NB4 (cell line): Measurements from ENCODE around the gene B3GALNT1.

ENCODE experiments used
- DNase-seq: peaks from one replicate; pipeline ENCODE4 v3.0.0; 2010; ENCODE audit warnings: low read depth
- H3K4me3 ChIP-seq: one replicate; pipeline ENCODE4 v1.5.1; 2011; ENCODE audit warnings: mild to moderate bottlenecking, low read depth, low read length, moderate library complexity
- MYC ChIP-seq: IDR thresholded peaks from 2 replicates; pipeline ENCODE4 v1.6.1; 2011; ENCODE audit warnings: low read depth, low read length
- POLR2A ChIP-seq: IDR thresholded peaks from 2 replicates; pipeline ENCODE4 v1.6.1; 2011; ENCODE audit warnings: mild to moderate bottlenecking; ENCODE audit not compliant: insufficient read length; ENCODE audit errors: extremely low read depth
- TF ChIP-seq, protein P1 (sequence below): IDR thresholded peaks from 2 replicates; pipeline ENCODE4 v1.6.1; 2011; ENCODE audit warnings: low read depth, low read length
- TF ChIP-seq, protein P2 (sequence below): IDR thresholded peaks from one replicate; pipeline ENCODE4 v1.5.1; 2012; ENCODE audit warnings: low read depth, low read length

The B3GALNT1 gene

DNA sequence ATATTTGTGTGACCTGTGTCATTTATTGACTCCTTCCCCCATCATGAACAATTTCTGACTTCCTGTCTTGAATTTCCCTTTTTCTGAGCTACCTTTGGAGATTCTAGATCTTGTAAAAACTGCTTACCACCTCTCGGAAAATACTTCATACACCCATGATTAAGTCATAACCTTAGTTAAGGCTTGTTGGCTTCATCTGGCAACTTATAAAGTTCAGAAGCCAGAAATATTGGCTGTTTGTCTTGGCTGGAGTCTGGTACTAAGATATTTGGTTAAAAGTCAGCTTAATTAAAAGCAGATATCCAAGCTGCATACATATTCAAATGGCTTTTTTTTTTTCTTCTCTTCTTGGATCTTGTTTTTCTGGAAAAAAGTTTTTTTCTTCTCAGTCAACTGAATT is 37.3 kb upstream of the B3GALNT1 start:
- H3K4me3 ChIP-seq, result no peak overlapping the region
- TF ChIP-seq, protein P1, sequence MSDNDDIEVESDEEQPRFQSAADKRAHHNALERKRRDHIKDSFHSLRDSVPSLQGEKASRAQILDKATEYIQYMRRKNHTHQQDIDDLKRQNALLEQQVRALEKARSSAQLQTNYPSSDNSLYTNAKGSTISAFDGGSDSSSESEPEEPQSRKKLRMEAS, result no peak
- TF ChIP-seq POLR2A (no peak), MYC (no peak)
- TF ChIP-seq, protein P2, sequence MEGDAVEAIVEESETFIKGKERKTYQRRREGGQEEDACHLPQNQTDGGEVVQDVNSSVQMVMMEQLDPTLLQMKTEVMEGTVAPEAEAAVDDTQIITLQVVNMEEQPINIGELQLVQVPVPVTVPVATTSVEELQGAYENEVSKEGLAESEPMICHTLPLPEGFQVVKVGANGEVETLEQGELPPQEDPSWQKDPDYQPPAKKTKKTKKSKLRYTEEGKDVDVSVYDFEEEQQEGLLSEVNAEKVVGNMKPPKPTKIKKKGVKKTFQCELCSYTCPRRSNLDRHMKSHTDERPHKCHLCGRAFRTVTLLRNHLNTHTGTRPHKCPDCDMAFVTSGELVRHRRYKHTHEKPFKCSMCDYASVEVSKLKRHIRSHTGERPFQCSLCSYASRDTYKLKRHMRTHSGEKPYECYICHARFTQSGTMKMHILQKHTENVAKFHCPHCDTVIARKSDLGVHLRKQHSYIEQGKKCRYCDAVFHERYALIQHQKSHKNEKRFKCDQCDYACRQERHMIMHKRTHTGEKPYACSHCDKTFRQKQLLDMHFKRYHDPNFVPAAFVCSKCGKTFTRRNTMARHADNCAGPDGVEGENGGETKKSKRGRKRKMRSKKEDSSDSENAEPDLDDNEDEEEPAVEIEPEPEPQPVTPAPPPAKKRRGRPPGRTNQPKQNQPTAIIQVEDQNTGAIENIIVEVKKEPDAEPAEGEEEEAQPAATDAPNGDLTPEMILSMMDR, result no peak
- no peak for DNase-seq

DNA sequence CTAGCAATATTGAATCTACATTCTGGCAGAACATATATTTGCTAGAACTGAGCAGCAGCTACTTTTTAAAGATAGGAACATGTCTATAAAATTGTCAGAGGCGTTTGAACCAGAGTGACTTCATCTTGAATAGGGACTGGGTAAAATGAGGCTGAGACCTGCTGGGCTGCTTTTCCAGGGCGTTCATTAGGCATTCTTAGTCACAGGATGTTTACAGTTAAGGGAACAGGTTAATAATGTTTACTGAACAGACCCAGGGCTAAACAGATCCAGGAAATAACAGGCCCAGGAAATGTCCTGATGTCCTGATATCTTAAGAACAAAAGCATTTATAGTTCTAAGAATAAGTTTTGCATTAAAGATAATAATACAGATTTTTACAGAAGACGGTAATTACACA is 34.5 kb upstream of the B3GALNT1 start:
- DNase-seq, result no peak
- TF ChIP-seq POLR2A, result no peak
- TF ChIP-seq MYC, result no peak
- TF ChIP-seq, protein P2, result no peak
- TF ChIP-seq, protein P1, result no peak
- no peak overlapping the region for H3K4me3 ChIP-seq

DNA sequence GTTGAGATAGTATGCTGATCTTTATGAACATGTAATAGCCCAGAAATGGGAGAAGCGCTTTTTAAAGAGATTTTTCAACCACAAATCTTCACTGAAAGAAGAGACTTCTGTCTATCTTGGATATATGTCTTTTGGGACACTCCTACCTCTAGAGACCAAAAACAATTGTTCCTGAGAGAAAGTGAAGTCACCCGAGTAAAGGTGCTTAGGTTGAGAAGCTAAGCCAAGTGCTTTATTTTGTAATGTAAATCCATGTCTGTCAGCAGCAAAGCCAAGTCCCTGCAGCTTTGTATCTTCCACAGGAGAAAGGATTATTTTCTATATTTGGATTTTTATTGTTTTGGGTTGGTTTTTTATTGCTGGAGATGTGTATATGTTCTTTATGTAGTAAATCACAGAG is 32.1 kb upstream of the B3GALNT1 start:
- no peak overlapping the region for H3K4me3 ChIP-seq
- DNase-seq, result no peak
- TF ChIP-seq, protein P1, result no peak
- no peak for TF ChIP-seq MYC
- TF ChIP-seq POLR2A, result no peak
- TF ChIP-seq, protein P2, result no peak

DNA sequence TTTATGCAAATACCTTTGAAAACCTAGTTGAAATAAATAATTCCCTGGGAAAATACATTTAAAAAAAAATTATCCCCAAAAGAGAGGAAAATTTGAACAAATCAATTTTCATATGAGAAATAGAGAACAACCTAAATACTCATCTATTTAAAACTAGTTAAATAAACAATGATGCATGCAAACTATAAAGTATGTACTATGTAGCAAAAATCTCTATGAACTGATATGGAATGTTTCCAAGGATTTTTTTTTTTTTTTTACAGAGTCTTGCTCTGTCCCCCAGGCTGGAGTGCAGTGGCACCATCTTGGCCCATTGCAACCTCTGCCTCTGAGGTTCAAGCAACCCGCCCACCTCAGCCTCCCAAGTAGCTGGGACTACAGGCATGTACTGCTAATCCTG is 27.2 kb upstream of the B3GALNT1 start:
- H3K4me3 ChIP-seq, result no peak overlapping the region
- TF ChIP-seq POLR2A, result no peak
- TF ChIP-seq MYC, result no peak
- TF ChIP-seq, protein P2, result no peak
- TF ChIP-seq, protein P1, result no peak
- DNase-seq, result no peak

DNA sequence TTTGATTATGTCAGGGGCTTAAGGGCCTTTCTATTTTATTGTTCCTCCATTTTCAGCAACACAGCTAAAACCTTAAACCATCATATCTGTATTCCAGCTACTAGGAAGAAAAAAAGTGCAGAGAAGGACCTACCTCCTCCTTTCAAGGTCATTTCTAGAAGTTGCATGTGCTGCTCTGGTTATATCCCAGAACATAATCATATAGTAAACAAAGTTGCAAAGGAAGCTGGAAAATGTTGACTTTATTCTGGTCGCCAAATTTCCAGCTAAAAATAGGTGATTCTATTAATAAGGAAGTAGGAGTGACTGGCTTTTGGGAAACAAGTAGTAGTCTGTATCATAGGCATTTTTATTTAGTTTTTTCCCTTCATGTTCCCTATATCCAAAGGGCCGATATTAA is 21.3 kb upstream of the B3GALNT1 start:
- DNase-seq, result no peak
- no peak overlapping the region for H3K4me3 ChIP-seq
- TF ChIP-seq POLR2A, result no peak
- TF ChIP-seq, protein P1, result no peak
- TF ChIP-seq MYC, result no peak

DNA sequence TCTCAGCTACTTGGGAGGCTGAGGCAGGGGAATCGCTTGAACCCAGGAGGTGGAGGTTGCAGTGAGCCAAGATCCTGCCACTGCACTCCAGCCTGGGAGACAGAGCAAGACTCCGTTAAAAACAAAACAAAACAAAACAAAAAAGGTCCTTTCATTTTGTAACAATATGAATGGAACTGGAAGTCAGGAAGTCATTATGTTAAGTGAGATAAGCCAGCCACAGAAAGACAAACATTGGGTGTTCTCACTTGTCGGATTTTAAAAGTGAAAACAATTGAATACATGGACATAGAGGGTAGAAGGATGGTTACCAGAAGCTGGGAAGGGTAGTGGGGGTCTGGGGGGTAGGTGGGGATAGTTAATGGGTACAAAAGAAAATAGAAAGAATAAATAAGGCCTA is 12.5 kb upstream of the B3GALNT1 start:
- no peak for DNase-seq
- no peak overlapping the region for H3K4me3 ChIP-seq
- no peak for TF ChIP-seq POLR2A
- TF ChIP-seq, protein P2, result no peak
- TF ChIP-seq, protein P1, result no peak
- TF ChIP-seq MYC, result no peak
